DND-41 (cell line): ENCODE measurements around the gene OR5K3.

ENCODE experiments used
- CTCF ChIP-seq: IDR thresholded peaks from 2 replicates; pipeline ENCODE4 v1.5.1; 2012; ENCODE audit warnings: borderline replicate concordance, low read length, moderate library complexity, mild to moderate bottlenecking; ENCODE audit not compliant: poor library complexity, severe bottlenecking; ENCODE audit errors: extremely low read depth
- EZH2 ChIP-seq: IDR thresholded peaks from 3 replicates; pipeline ENCODE4 v1.6.1; 2012; ENCODE audit warnings: borderline replicate concordance, low read depth, mild to moderate bottlenecking, moderate library complexity, low read length, inconsistent platforms; ENCODE audit not compliant: severe bottlenecking

- TF ChIP-seq CTCF (no peak), EZH2 (no peak)
These were observed 22.8 kb upstream of the OR5K3 start for GRCh38 chr3:98367464-98368246.
